Urothelium cell line (cell line): ENCODE data around the gene KRTAP12-2.
A peak's percentile ranks its signal among the peaks of the same experiment; 100 is the strongest.

ENCODE experiments used
- DNase-seq: peaks from one replicate; pipeline ENCODE4 v3.0.0; 2011; ENCODE audit warnings: low spot score, mixed read lengths
- FAIRE-seq: peaks from 2 replicates; lab custom pipeline; 2011; peaks lifted over from hg19 to GRCh38; lab: Jason Lieb, UNC

The KRTAP12-2 gene, protein sequence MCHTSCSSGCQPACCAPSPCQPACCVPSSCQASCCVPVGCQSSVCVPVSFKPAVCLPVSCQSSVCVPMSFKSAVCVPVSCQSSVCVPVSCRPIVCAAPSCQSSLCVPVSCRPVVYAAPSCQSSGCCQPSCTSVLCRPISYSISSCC

DNA sequence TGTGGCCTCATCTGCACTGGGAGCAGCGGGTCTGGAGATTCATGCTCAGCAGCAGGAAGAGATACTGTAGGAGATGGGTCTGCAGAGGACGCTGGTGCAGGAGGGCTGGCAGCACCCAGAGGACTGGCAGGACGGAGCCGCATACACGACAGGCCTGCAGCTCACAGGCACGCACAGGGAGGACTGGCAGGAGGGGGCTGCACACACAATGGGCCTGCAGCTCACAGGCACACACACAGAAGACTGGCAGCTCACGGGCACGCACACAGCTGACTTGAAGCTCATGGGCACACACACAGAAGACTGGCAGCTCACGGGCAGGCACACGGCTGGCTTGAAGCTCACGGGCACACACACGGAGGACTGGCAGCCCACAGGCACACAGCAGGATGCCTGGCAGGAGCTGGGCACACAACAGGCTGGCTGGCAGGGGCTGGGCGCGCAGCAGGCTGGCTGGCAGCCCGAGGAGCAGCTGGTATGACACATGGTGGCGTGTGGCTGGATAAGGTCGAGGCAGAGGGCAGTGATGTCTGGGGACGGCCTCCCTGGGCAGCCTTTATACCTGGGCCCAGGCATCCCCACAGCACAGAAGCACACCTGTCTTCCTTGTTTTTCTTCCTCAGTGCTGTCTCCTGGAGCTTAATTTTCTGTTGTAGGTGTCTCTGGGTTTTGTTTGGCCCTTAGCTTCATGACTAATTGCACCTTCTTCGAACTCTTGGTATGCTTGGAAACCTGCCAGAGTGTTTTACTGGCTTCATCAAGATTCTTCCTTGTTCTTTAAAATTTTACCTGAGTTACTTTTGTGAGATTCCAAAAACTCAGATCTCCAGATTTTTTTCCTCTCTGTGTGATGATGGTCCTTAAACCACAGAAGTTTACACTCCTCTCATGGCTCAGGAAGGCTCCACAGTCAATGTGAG lies at the start of gene KRTAP12-2:
KRTAP12-2 (minus strand) TSS at position 527 of the 920 bp plus-strand sequence; CDS start at position 486, 41 bp downstream.
- DNase-seq (no peak), FAIRE-seq (no peak)

DNA sequence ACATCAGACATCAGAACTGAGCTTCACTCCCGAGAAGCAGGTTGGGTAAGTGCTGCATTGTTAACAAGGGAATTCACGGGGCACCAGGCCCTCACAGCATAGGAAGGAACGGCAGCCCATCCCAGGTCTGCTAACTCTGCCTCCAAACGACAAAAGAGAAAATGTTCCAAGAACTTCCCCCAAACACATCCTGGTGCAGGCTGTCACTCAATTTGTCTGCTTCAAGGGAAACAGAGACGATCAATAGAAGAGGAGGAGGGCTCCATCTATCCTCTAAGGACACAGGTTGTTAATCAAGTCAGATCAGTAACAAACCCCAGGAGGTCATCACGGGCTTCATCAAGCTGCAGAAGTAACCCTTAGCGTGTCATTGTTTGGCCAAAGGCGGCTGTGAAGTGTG lies 48.2 kb upstream of the KRTAP12-2 start:
- FAIRE-seq: no peak
- no peak for DNase-seq

DNA sequence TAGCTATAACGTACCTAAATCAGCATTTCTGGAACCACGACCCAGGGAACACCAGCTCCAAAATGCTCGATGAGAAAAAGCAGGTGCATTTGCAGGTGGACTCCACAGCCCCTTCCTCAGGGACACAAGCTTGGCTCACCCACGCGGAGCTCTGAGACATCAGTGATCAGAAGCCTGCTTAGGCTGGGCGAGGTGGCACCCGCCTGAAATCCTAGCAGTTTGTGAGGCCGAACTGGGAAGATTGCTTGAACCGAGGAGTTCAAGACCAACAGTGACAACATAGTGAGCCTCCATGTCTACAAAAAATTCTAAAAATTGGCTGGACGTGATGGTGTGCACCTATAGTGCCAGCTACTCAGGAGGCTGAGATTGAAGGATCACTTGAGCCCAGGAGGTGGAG lies 47.1 kb upstream of the KRTAP12-2 start:
- DNase-seq: no peak
- no peak for FAIRE-seq

DNA sequence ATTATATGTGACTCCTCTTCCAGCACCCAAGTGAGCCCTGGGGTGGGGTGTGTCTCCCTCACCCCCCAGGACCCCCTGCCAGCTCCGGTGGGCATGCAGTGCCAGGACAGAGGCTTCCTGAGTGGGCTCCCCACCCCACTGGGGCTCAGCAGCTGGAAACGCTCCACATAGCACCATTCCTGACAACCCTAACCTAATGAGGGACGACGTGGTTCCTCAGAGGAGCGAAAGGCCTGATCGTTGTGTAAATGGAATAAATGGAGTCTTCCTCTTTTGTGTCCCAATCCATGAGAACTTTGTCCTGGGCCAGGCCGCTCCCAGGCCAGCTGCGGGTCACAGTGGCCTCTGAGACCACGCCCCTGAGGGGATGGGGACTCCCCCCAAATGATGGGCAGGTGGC lies 46.4 kb upstream of the KRTAP12-2 start:
- no peak for DNase-seq
- no peak for FAIRE-seq

DNA sequence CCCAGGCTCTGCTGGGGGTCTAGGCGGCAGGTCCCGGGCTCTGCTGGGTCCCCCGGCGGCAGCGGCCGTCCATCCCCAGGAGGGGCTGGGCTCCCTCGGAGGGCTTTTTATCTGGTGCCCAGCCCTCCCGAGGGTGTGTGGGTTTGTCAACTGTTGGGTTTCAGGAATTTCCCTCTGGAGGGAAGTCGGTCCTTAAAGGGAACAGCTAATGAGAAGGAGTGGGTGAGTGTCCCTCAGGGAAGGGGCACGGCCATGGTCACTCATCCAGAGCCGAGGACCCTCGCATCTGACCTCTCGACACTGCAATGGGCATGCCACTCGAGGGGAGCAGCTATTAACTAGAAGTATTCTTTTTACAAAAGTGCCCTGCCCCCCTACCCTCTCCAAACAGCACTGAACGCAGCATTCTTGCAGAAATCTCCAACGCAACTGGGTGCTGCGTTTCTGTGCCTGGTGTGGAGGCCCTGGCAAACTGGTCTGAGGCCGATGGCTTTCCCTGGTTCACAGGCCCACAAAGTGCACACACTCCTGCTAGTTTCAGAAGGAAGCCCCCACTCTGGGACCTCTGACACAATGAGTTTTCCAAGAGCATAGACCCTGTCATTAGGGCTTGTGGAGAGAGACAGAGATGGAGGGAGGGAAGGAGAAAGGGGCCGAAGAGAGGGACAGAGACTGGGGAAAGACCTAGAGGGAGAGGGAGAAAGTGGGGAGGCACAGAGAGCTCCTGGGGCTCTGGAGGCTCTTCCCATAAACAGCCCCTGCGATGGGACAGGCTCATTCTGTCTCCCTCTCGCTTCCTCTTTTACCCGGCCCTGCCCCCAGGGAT lies 45.7 kb upstream of the KRTAP12-2 start:
- FAIRE-seq (no peak), DNase-seq (no peak)

DNA sequence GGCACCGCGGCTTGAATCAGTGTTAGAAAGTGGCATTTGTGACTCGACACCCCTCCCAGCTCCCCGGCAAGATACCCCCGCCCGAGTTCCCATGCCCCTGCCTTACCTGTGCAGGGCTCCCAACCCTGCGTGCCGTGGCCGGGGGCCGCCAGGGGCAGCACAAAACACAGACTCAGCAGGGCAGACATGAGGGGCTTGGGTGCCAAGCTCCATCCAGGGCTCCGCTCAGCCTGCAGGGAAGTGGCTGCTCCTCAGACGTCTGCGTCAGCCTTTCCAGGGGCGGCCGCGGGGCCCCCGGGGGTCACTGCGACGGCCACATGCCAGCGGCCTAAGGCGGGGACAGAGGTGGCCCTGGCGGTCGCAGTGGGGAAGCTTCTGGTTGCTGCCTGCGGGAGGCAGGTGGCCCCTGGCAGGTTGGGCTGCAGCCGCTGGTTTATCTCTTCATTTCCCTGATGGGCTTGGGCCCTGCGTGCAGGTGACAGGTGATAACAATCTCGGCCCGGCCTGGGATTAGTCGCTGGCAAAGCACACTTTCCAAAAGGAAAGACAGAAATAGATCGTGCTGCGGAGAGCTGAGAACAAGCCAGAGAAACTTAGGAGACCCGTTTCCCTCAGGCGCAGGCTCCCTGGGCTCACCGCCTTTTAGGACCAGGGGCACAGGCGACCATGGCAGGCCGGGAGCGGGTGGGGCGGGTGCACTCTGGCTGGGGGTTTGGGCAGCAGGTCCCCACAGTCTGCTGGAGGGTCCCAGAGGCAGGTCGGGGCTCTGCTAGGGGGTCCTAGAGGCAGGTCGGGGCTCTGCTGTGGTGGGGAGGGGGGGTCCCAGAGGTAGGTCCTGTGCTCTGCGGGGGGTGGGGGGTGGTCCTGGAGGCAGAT lies 44.8 kb upstream of the KRTAP12-2 start, which contains the start of gene TSPEAR:
TSPEAR (minus strand) TSS at position 246 of the 876 bp plus-strand sequence; CDS start at position 188, 58 bp downstream.
- FAIRE-seq (no peak), DNase-seq (no peak)

DNA sequence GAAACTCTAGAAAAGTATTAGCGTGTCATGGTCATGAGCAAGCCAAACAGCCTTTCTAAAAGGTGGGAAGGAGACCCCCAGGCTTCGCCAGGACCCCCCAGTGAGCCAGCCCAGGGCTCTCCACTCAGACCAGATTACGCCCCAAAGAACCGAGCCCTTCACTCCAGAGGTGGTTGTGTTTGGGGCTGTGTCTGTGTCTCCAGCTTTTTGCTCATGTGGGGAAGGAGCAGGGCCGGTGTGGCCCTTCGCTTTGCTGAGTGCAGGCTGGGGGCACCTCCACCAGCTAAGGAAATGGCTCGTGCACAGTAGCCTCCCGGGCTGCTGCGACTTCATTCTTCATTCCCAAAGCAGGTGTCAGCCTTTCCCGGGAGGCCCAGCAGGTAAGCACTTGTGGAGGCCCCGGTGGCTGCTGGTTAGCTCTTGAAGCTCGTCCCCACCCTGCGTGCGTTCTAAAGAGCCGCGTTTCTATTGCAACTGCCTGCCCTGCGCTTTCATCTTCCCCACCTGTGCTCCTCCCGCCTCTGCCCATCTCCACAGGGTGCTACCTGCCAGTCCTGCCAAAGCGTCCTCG lies 44.1 kb upstream of the KRTAP12-2 start:
- FAIRE-seq (no peak), DNase-seq (no peak)

DNA sequence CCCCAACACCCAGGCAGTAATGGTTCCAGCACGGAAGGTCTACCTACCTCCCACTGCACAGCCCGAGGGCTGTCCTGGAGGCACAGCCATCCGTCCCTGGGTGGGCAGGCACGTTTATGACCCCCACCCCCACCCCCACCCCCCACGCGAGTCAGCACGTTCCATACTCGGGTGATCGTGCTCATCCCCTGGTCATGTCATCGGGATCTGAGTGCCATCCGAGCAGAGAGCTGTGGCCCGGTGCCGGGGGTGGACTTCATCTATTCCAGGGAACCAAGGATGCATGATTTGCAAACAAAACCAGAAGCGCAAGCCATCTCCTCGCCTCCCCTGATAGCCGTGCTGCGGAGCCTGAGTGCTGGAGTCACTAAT lies 43.6 kb upstream of the KRTAP12-2 start:
- FAIRE-seq: no peak
- DNase-seq: no peak

DNA sequence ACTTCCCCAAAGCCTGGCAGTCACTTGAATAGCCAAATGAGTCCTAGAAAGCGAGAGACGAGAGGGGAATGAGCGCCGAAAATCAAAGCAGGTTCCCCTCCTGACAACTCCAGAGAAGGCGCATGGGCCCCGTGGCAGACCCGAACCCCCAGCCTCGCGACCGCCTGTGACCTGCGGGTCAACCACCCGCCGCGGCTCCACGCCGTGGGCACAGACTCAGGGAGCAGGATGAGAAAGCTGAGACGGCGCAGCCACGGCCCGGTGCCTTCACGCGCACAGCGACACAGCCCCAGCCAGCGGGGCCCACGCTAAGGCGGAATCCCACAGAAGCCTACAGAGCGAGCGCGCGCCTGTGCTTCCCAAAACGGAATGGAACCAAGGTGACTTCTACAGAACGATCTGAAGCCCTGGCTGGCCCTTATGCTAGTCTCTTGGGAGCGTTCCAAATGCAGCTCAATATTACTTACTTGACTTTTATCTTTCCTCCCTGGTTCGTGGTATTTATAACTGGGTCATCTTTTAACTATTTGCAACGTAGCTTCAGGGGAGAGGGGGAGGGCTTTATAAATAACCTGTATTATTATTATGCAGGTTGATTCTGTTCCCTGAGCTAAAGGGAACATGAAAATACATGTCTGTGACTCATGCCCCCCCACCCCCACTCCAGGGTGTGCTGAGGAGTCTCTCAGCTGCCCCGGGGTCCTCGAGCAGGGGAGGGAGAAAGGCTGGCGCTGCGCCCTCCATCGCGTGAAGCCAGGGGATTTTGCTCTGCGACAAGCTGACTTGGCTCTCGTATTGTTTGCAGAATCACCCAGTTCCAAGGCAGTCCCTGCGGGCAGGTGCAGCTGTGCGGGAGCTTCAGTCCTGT lies 42.9 kb upstream of the KRTAP12-2 start:
- no peak for FAIRE-seq
- peak; percentile 35 for DNase-seq

DNA sequence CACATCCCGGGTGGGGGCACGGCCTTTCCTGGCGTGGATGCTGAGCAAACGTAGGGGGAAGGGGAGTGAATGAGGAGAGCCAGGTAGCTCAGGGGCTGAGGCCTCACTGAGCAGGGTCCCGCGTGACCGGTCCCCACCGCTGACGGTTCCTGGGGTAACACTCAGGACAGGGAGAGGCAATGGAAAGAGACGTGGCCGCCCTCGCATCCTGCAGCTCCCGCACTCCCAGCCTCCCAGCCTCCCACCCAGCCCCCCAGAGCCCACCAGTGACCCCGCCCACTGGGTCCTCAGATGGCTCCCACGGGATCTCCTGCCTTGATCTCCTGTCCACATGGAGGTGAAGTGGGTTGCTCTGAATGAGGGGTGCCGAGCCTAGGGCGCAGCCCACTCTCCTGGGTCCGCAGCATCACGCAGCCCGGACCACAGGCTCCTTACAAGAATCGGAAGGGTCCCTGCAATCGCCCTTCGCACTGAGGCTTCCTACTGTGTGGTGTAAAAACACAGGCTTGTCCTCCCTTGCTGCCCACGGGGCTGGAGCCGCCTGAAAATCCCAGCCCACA lies 42.2 kb upstream of the KRTAP12-2 start:
- no peak for DNase-seq

DNA sequence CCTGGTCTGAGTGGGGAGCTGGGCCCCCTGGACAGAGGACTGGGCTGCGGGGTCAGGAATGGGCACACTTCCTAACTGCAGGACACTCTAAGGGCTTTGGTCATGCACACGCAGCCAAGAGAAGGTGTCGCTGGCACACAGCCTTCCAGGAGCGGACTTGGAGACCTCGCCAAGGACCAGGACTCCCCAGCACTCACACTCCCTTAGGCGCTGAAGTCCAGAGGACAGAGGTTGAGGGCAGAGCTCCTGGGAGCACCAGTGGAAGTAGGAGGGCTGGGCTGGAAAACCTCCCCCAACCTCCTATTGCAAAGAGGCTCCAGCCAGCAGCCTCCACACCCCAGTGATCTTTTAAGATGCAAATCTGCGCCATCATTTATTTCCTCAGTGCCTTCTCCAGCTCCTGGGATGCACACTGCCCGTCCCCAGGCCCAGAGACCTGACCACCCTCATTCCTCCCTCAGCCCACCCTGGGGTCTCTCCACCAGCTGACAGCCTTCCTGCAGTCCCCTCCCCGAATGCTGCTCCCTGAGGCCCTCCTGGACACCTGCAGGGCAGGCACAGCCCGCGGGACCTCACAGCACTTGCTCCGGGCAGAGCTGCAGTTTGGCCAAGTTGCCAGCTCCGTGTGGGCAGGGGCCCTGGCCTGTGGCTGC lies 41.6 kb upstream of the KRTAP12-2 start:
- FAIRE-seq (peak; percentile 42), DNase-seq (no peak)

More for the DNA sequence above, 42.2 kb upstream of the KRTAP12-2 start:
- FAIRE-seq: no peak

DNA sequence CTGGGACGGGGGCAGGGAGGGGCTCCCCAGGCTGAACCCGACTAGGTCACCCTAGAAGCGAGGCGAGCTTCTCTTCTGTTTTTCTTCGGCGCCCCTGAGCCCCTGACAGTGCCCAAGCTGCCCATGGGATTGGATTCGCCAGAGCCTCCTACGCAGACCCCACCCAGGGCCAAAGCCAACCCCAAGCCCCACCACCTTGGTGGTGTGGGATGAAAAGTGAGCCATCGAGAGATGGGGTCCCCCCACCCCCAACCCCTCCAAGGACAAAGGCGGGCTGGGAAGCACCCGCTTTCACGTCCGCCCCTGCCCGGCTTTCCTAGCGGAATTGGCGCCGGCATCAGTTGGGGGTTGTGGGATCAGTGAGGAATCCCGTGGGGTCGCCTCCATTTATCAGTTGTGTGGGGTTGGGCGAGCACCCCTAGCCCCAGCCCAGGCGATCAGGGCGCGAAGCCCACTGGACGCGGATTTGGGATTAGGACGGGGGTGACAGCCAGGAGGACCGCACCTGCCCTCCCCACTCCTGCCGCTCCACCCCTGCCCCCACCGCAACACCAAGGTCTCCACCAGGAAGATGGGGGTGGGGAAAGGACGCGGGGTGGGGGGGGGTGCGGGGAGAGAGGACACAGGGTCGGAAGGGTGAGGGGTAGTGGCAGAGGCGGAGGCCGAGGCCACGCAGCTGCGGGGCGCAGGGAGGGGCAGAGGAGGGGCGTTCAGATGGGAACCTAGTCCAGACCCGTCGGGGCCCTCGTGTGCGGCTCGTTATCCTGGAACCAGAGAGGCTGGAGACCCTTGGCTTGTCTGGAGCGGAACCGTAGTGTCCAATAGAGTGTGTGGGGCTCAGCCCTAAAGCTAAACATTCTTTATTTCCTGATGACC lies 40.2 kb upstream of the KRTAP12-2 start:
- DNase-seq (no peak), FAIRE-seq (no peak)

DNA sequence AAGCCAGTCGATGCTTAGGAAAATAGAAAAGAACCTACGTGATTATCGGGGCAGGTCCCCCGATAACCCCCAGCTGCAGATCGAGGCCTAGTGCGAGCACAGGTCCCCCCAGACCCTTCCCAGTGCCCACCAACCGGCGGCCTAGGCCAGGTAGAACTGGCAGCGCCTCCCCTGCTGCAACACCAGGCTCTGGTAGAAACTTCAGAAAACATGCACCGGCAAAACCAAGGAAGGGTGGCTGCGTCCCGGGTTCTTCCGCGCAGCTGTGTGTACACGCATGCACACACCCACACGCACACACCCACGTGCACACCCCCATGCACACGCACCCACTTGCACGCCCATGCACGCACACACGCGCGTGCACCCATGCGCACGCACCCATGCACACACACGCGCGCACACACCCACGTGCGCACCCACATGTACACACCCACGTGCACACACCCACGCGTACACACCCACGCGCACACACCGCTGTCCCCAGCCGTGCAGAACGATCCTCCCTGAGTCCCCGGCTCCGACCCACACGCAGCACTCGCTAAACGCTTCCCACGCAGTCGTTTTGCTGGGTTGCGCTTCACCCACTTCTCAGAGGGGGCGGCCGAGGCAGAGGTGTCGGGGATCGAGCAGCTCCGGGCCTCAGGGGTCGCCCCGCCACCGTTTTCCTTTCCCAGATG lies 39.4 kb upstream of the KRTAP12-2 start:
- FAIRE-seq: no peak

DNA sequence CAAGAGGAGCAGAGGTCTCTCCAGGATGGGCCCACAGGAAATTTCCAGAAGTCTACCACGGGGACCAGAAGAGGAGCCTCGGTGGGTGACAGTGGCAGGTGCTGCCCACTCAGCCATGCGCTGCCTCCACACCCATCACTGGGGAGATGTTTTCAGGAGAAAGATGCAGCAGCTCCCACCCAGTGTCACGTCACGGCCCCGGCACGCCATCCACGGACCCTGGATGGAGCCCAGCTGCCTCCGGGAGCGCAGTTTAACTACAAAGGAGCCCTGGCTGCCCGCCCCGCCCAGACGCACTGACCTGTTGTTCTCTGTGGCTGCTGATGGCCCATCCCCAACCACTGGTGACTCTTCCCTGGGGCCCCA lies 37.9 kb upstream of the KRTAP12-2 start:
- FAIRE-seq (no peak), DNase-seq (no peak)

More for the DNA sequence above, 39.4 kb upstream of the KRTAP12-2 start:
- no peak for DNase-seq

DNA sequence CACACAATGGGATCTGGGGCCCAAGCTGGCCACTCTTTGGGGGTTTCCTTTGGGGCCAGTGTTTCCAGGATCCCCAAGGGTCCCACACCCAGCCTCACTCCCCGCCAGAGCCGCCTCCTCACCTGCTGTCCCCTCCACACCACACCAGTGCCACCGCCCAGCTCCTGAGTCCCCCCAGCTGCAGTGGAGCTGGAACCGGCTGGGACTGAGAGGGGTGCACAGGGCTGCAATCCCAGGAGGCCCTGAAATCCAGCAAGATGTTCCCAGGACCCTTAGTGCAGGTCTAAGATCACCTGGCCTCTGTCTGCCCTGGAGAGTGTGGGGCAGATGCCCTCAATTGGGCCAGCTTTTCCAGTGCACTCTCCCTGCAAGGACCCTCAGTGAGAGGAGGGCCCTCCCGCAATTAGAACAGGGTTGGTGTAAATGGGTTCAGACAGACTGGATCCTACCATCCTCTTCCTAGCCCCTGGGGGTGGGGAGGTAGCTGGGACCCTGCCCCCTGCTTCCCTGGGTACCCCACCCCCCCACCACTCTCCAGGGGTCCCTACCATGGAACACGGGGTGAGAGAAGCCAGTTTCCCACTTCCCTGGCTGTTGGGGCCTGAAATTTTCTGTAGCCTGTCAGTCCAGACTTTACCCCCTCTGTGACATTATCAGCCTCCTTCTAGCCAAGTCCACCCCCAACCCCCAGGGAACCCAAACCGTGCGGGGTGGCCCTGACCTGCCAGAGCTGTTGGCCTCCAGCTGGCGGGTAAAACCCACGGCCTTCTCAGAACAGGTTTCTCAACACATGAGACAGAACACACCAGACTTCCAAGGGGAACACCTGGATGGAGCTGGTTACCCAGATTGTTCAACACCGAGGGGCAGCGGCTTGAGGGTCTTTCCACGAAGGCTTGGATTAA lies 37.3 kb upstream of the KRTAP12-2 start:
- FAIRE-seq (no peak), DNase-seq (no peak)
